GM12875 (cell line): ENCODE data around the gene KRTAP4-7.
"Not testable (repeated sequence)": the region's sequence is repeated elsewhere in the genome, so short reads cannot be mapped to it uniquely, and the experiment has no call there.

Experiments used
- H3K4me3 ChIP-seq: one replicate; pipeline ENCODE4 v1.5.1; 2011; ENCODE audit warnings: low read depth, low read length, control low read depth
- TF ChIP-seq, protein P1 (sequence below): IDR thresholded peaks from 2 replicates; pipeline ENCODE4 v1.5.1; 2011; ENCODE audit warnings: low read depth, mild to moderate bottlenecking, control low read depth, inconsistent platforms, low read length, moderate library complexity, borderline replicate concordance; ENCODE audit not compliant: insufficient read depth

Gene KRTAP4-7

GRCh38 chr17:41098481-41098880, 14.5 kb downstream of the KRTAP4-7 start:
- TF ChIP-seq, protein P1, sequence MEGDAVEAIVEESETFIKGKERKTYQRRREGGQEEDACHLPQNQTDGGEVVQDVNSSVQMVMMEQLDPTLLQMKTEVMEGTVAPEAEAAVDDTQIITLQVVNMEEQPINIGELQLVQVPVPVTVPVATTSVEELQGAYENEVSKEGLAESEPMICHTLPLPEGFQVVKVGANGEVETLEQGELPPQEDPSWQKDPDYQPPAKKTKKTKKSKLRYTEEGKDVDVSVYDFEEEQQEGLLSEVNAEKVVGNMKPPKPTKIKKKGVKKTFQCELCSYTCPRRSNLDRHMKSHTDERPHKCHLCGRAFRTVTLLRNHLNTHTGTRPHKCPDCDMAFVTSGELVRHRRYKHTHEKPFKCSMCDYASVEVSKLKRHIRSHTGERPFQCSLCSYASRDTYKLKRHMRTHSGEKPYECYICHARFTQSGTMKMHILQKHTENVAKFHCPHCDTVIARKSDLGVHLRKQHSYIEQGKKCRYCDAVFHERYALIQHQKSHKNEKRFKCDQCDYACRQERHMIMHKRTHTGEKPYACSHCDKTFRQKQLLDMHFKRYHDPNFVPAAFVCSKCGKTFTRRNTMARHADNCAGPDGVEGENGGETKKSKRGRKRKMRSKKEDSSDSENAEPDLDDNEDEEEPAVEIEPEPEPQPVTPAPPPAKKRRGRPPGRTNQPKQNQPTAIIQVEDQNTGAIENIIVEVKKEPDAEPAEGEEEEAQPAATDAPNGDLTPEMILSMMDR: no peak

GRCh38 chr17:41099682-41100480, 15.9 kb downstream of the KRTAP4-7 start:
- not testable (repeated sequence) for H3K4me3 ChIP-seq

More at GRCh38 chr17:41098481-41098880, 14.5 kb downstream of the KRTAP4-7 start:
- no peak overlapping the region for H3K4me3 ChIP-seq

GRCh38 chr17:41101586-41102259, 17.8 kb downstream of the KRTAP4-7 start, which contains the start of gene KRTAP4-16:
Gene KRTAP4-16 (minus strand): TSS chr17:41102209. CDS start chr17:41102209, 0 bp downstream.
- H3K4me3 ChIP-seq: no peak within 1 kb of the TSS

DNA sequence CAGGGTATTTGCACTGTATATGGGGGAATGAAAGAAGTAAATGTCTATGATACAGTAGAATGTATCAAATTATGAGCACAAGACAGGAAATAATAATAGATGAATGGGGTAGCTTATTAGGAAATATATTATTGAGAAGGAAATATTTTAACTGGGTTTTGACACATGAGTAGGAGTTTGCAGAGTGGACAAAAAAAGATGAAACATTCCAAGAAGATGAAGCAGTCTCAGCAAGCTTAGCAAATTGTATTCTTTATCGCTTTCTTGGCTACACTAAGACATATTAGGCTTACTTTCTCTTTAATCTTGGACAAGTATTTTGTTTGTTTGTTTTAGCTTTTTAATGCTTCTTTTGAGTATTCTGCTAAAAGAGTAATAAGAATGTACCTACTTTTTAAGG, 19.9 kb downstream of the KRTAP4-7 start:
- no peak overlapping the region for H3K4me3 ChIP-seq

More at GRCh38 chr17:41101586-41102259, 17.8 kb downstream of the KRTAP4-7 start, which contains the start of gene KRTAP4-16:
- TF ChIP-seq, protein P1: no peak

DNA sequence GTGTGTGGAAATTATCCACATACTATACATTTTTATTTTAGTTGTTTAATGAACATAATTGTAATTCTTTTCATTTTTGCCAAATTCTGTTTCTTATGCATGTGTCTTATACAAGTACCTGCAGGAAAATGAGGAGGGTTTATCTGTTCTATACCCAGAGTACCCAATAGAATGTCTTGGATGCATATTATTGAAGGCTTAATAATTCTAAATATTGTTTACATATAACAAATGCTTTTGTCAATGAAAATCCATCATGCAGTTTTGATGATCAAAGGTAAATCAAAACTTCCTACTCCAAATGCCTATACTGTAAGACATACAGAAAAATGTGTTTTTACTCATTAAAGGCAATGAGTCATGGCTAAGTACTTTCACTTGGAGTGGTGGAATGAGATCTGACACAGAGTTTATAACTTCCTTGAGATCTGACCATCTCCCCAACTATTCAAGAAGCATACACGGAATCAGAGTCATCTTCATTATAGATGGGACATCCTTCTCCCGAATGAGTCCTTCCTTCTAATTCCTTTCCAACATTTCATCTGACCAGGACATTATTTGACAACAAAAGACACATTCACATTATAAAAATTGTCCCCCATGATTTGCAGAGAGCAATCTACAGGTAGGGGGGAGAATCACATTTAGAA, 20.6 kb downstream of the KRTAP4-7 start:
- not testable (repeated sequence) for H3K4me3 ChIP-seq

More for the DNA sequence above, 19.9 kb downstream of the KRTAP4-7 start:
- TF ChIP-seq, protein P1: no peak

GRCh38 chr17:41105347-41105746, 21.4 kb downstream of the KRTAP4-7 start, which contains the start of gene KRTAP4-9:
Gene KRTAP4-9 (plus strand): TSS chr17:41105389. CDS start chr17:41105389, 0 bp downstream.
- H3K4me3 ChIP-seq: not testable (repeated sequence)

DNA sequence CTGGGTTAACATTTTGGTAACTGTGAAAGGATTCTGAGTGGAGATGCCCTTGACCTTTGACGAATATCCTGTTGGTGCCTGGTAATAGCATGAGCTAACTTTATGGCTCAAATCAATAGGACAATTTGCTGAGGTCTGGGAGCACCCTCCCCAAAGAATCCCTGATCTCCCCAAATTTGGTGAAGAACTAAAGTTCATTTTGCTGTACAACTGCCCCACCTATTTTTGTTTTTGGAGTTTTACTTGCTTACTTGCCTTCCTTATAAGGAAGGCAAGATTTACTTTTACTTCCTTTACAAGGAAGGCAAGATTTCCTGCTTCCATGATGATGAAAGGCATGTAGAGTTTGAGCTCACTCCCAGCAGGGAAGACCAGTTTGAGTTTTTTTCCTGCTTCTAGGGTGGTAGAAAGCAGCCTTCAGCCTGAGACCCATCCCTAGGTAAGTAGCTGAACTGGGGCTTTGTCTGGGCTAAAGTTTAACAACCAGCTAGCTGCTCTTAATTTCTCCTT, 24.0 kb downstream of the KRTAP4-7 start:
- no peak overlapping the region for H3K4me3 ChIP-seq
- TF ChIP-seq, protein P1: no peak

DNA sequence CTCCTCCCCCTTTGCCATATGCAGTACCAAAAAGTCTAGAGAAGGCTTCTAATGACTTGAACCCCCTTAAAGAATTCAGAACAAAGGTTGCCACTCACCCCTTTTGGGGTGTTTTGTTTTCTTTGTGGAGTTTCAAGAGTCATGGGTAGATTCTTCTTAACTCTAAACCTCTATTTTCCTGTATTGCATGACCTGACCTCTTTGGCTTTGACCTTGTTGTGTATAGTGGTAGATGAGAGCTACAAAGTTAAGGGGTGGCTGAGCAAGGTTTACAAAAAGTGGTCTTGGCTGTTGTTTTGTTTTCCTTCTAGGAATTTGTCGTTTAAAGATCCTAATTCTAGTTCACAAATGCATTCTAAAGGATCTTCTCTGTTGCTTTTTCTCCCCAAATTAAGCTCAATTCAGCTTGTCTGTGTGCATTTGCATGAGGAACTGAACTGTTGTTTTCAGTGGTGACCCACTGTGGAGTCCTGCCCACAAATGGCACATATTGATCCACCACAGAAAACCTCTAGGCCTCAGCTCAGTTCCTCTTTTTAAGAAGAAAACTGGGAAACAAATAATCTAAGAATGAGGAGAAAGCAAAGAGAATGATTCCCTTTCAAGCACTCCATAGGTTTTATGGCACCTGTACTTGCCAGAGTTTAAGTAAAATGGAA, 24.9 kb downstream of the KRTAP4-7 start:
- H3K4me3 ChIP-seq: not testable (repeated sequence)
